Ovary (tissue), 3 donors: ENCODE measurements around the gene TMEM132D.

Source experiments
- CTCF ChIP-seq, 3 donors: fragments of 450-650 bp in 2 of 3; fragments of 200-600 bp in 1 of 3; IDR thresholded peaks; one replicate each; pipeline versions ENCODE4 v1.5.1 to v1.8.0; 2016 to 2022; ENCODE audit warnings: antibody characterized with exemption in 3 of 3, mild to moderate bottlenecking in 1 of 3
- EP300 ChIP-seq: sonication (generic); formaldehyde crosslinking; IDR thresholded peaks from one replicate; pipeline ENCODE4 v1.6.1; 2017; ENCODE audit warnings: antibody characterized with exemption
- POLR2A ChIP-seq: fragments of 450-650 bp; IDR thresholded peaks from one replicate; pipeline ENCODE4 v1.6.1; 2017; ENCODE audit warnings: antibody characterized with exemption, mild to moderate bottlenecking, moderate library complexity
- donor health status: DM: no; HTN: no; CAD: no.

- TF ChIP-seq CTCF (IDR thresholded peaks at IDR 0.05) (no peak), POLR2A (no peak), EP300 (no peak)
These were observed 52.5 kb downstream of the TMEM132D start for GRCh38 chr12:129851296-129851695.
